H1 (cell line): Measurements from ENCODE around the gene CACNA1A. TPM values are rescaled to one million over a fixed set of nuclear protein-coding genes. Genes with fewer than 3 reads are reported as not detected.

ENCODE experiments used
- CTCF ChIA-PET: fragments of 300-600 bp; sonication (Branson Sonifier 250); formaldehyde crosslinking; loops from one replicate; lab custom pipeline; 2021; ENCODE audit not compliant: partially characterized antibody; lab: Charles Lee
- POLR2A ChIA-PET: fragments of 300-600 bp; sonication (Branson Sonifier 250); formaldehyde crosslinking; loops from one replicate; lab custom pipeline; 2021; ENCODE audit warnings: inconsistent platforms; ENCODE audit not compliant: partially characterized antibody; lab: Charles Lee
- DNase-seq, 2 experiments: peaks; one replicate each; pipeline versions ENCODE4 v3.0.0 to v3.0.0-alpha.2; 2010 to 2022; ENCODE audit warnings: low spot score in 2 of 2, low read depth in 1 of 2, mixed read lengths in 1 of 2
- FAIRE-seq: peaks from 2 replicates; lab custom pipeline; 2011; peaks lifted over from hg19 to GRCh38; lab: Jason Lieb, UNC
- H2AFZ ChIP-seq: 2 replicates; pipeline ENCODE4 v1.8.1; 2012; ENCODE audit warnings: low read length, inconsistent platforms
- H2AK5ac ChIP-seq: 2 replicates; pipeline ENCODE4 v1.6.1; 2013; ENCODE audit warnings: low read depth, low read length
- H2BK120ac ChIP-seq: replicated peaks from 2 replicates; pipeline ENCODE3; 2013; ENCODE audit warnings: low read depth, low read length, inconsistent platforms
- H2BK12ac ChIP-seq: 2 replicates; pipeline ENCODE4 v1.6.1; 2013; ENCODE audit warnings: low read depth, low read length
- H2BK15ac ChIP-seq: 2 replicates; pipeline ENCODE4 v1.6.1; 2013; ENCODE audit warnings: low read length
- H2BK20ac ChIP-seq: 2 replicates; pipeline ENCODE4 v1.6.1; 2013; ENCODE audit warnings: low read length
- H2BK5ac ChIP-seq: 2 replicates; pipeline ENCODE4 v1.6.1; 2013; ENCODE audit warnings: low read depth, low read length
- H3K14ac ChIP-seq: 2 replicates; pipeline ENCODE4 v1.6.1; 2013; ENCODE audit warnings: inconsistent platforms; ENCODE audit not compliant: insufficient read length
- H3K18ac ChIP-seq: 2 replicates; pipeline ENCODE4 v1.6.1; 2013; ENCODE audit warnings: low read length; ENCODE audit errors: extremely low read depth
- H3K23ac ChIP-seq: 2 replicates; pipeline ENCODE4 v1.6.1; 2013; ENCODE audit warnings: inconsistent platforms; ENCODE audit not compliant: insufficient read length
- H3K23me2 ChIP-seq: 2 replicates; pipeline ENCODE4 v1.6.1; 2013; ENCODE audit warnings: low read depth, low read length
- H3K27ac ChIP-seq: 2 replicates; pipeline ENCODE4 v1.6.1; 2011; ENCODE audit warnings: low read depth, low read length, inconsistent platforms
- H3K27me3 ChIP-seq, 4 experiments: replicated peaks in 1 of 4; 1 replicate in 1 of 4; 2 replicates in 3 of 4; pipeline versions ENCODE4 v1.6.1 to v1.8.1; 2011 to 2013; ENCODE audit warnings: low read length in 3 of 4, mild to moderate bottlenecking in 3 of 4, inconsistent platforms in 2 of 4, mixed read lengths in 2 of 4, moderate library complexity in 1 of 4; ENCODE audit not compliant: control insufficient read depth in 3 of 4, insufficient read depth in 3 of 4; ENCODE audit errors: extremely low read depth in 1 of 4
- H3K36me3 ChIP-seq, 4 experiments: 2 replicates each; pipeline versions ENCODE4 v1.6.1 to v1.8.1; 2011 to 2013; ENCODE audit warnings: mild to moderate bottlenecking in 4 of 4, low read length in 3 of 4, moderate library complexity in 2 of 4, control low read depth in 1 of 4, inconsistent platforms in 1 of 4; ENCODE audit not compliant: insufficient read depth in 4 of 4, control insufficient read depth in 2 of 4
- H3K4ac ChIP-seq: replicated peaks from 2 replicates; pipeline ENCODE3; 2013; ENCODE audit warnings: low read length, low read depth, mixed read lengths, inconsistent platforms; ENCODE audit not compliant: insufficient read length
- H3K4me1 ChIP-seq, 4 experiments: replicated peaks in 1 of 4; 1 replicate in 1 of 4; 2 replicates in 3 of 4; pipeline versions ENCODE4 v1.6.1 to v1.8.1; 2011 to 2013; ENCODE audit warnings: low read length in 3 of 4, inconsistent platforms in 2 of 4, mixed read lengths in 1 of 4; ENCODE audit not compliant: insufficient read depth in 4 of 4, control insufficient read depth in 3 of 4
- H3K4me2 ChIP-seq, 2 experiments: 2 replicates each; pipeline versions ENCODE4 v1.6.1 to v1.8.1; 2011 to 2013; ENCODE audit warnings: low read depth in 2 of 2, low read length in 2 of 2, control low read depth in 1 of 2, inconsistent platforms in 1 of 2, mild to moderate bottlenecking in 1 of 2; ENCODE audit not compliant: insufficient read depth in 1 of 2
- H3K4me3 ChIP-seq, 4 experiments: fragments of 200-600, 300-600 bp in 1 of 4; sonication (generic), shearing (Covaris generic), sonication (Bioruptor Twin) in 1 of 4; 2 replicates each; pipeline versions ENCODE4 v1.5.1 to v1.8.1; 2011 to 2016; ENCODE audit warnings: low read length in 4 of 4, low read depth in 3 of 4, control low read depth in 2 of 4, inconsistent platforms in 2 of 4, mild to moderate bottlenecking in 2 of 4, mixed read lengths in 1 of 4, moderate library complexity in 1 of 4; ENCODE audit not compliant: insufficient read depth in 2 of 4; ENCODE audit errors: extremely low read depth in 1 of 4
- H3K56ac ChIP-seq: replicated peaks from 2 replicates; pipeline ENCODE3; 2013; ENCODE audit warnings: low read depth, mild to moderate bottlenecking, mixed read lengths, low read length, inconsistent platforms; ENCODE audit not compliant: insufficient read length
- H3K79me1 ChIP-seq: 2 replicates; pipeline ENCODE4 v1.6.1; 2013; ENCODE audit warnings: low read depth, low read length, control low read depth
- H3K79me2 ChIP-seq, 2 experiments: 2 replicates each; pipeline versions ENCODE4 v1.6.1 to v1.8.1; 2012 to 2013; ENCODE audit warnings: low read length in 2 of 2, mild to moderate bottlenecking in 2 of 2, inconsistent platforms in 1 of 2; ENCODE audit not compliant: insufficient read depth in 2 of 2, control insufficient read depth in 1 of 2
- H3K9ac ChIP-seq, 4 experiments: replicated peaks in 1 of 4; 1 replicate in 1 of 4; 2 replicates in 3 of 4; pipeline versions ENCODE4 v1.6.1 to v1.8.1; 2011 to 2013; ENCODE audit warnings: low read depth in 3 of 4, low read length in 3 of 4, control low read depth in 2 of 4, mild to moderate bottlenecking in 2 of 4, moderate library complexity in 2 of 4, inconsistent platforms in 1 of 4; ENCODE audit errors: extremely low read depth in 1 of 4
- H3K9me3 ChIP-seq, 2 experiments: 2 replicates each; pipeline versions ENCODE4 v1.6.1 to v1.8.1; 2012 to 2013; ENCODE audit warnings: mild to moderate bottlenecking in 2 of 2, moderate library complexity in 2 of 2, control low read depth in 1 of 2, inconsistent platforms in 1 of 2, low read depth in 1 of 2, low read length in 1 of 2, mixed read lengths in 1 of 2; ENCODE audit not compliant: insufficient read depth in 2 of 2
- H4K20me1 ChIP-seq, 2 experiments: replicated peaks in 1 of 2; 2 replicates each; pipeline versions ENCODE3 to v1.8.1; 2011 to 2013; ENCODE audit warnings: inconsistent platforms in 2 of 2, low read length in 2 of 2, mild to moderate bottlenecking in 1 of 2; ENCODE audit not compliant: insufficient read depth in 2 of 2, control insufficient read depth in 1 of 2
- H4K5ac ChIP-seq: 2 replicates; pipeline ENCODE4 v1.6.1; 2013; ENCODE audit warnings: low read length, low read depth, mixed read lengths, inconsistent platforms; ENCODE audit not compliant: insufficient read length
- H4K8ac ChIP-seq: 2 replicates; pipeline ENCODE4 v1.8.0; 2013; ENCODE audit warnings: mild to moderate bottlenecking, moderate library complexity, low read length, inconsistent platforms; ENCODE audit not compliant: insufficient read depth; ENCODE audit errors: extremely low read depth
- H4K91ac ChIP-seq: replicated peaks from 2 replicates; pipeline ENCODE3; 2013; ENCODE audit warnings: low read length, mixed read lengths, inconsistent platforms; ENCODE audit not compliant: insufficient read length
- NANOG ChIP-seq: IDR thresholded peaks from 2 replicates; pipeline ENCODE4 v1.6.1; 2011; ENCODE audit warnings: low read length, low read depth, mild to moderate bottlenecking, inconsistent platforms; ENCODE audit not compliant: insufficient read depth, poor library complexity, severe bottlenecking
- POLR2A ChIP-seq, 2 experiments: IDR thresholded peaks; 1 replicate in 1 of 2; 2 replicates in 1 of 2; pipeline ENCODE4 v1.6.1; 2011; ENCODE audit warnings: low read depth in 2 of 2, low read length in 2 of 2, mild to moderate bottlenecking in 2 of 2; ENCODE audit errors: control extremely low read depth in 1 of 2
- WGBS, 2 experiments: shearing (Covaris generic) in 1 of 2; methylation state at CpG; one replicate each; pipeline versions ENCODE4 v1.1.6 to v1.1.7; 2013 to 2015; ENCODE audit warnings: low lambda C conversion rate in 2 of 2, mixed read lengths in 2 of 2, inconsistent platforms in 1 of 2, low coverage in 1 of 2, missing lambda C conversion rate in 1 of 2; ENCODE audit not compliant: insufficient replicate concordance in 2 of 2, insufficient coverage in 1 of 2, insufficient read length in 1 of 2; ENCODE audit errors: extremely low coverage in 1 of 2, missing lambda C conversion rate in 1 of 2; 5-methylcytosine and 5-hydroxymethylcytosine counted together
- polyA plus RNA-seq, 7 experiments: library from polyadenylated mRNA; depleted of rRNA in 3 of 7; stranded (reverse) in 5 of 7; unstranded in 2 of 7; fragments of >200 nt in 5 of 7; fragments of 200-250 nt in 2 of 7; gene quantifications; 1 replicate in 5 of 7; 2 replicates in 1 of 7; 4 replicates in 1 of 7; pipeline versions ENCODE4 v1.2.1 to v1.2.3, GENCODE V29; 2011 to 2013; ENCODE audit warnings: missing spikeins in 2 of 7, mixed read lengths in 2 of 7
- total RNA-seq: library from RNA; stranded (reverse); fragmentation: NEBNext Ultra II Directional; extraction: Animal tissue kit (Norgen Biotek cat#: 25700); gene quantifications from 2 replicates; pipeline ENCODE4 v1.2.1, GENCODE V29; 2021

CACNA1A gene
- total and polyA plus RNA-seq, 2 of the 8 experiments (the other 6 are each of a cell fraction or from before 2014, with no cell fraction given): 10.7 to 25.3 TPM

DNA sequence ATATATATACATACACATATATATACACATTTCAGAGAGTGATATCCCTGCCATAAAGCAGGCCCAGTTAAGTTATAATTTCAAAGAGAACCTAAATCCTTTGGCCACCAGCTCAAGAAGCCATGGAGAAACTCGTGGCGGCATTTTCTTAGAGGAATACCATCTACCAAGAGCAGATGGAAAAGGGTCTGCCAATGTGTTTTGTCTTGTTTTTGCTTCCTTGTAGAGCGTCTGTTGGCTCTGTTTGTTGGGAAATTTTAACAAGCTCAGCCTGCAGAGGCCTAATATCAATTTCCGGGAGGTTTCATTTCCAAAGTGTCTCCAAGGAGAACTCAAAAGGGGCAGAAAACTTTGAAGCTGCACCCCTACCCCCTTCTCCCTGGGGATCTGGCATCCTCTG lies 215.5 kb downstream of the CACNA1A start:
- Histone ChIP-seq H4K8ac (no peak overlapping the region), H3K4ac (no peak overlapping the region)
- TF ChIP-seq POLR2A (IDR thresholded peaks at IDR 0.05; ENCODE audit: control extremely low read depth in 1 of 2, low read depth in 2 of 2, low read length in 2 of 2) (no peak), NANOG (no peak)
- TF ChIP-seq, all 59 proteins: peak for 0
- DNase-seq (no peak), FAIRE-seq (no peak)
- Histone ChIP-seq H3K36me3 (peaks cover 0 to 6% (median 0%) of the 10 kb centered on the region in 4 experiments; a peak in 1 of 8 replicates), H3K79me2 (no peaks in the 10 kb centered on the region), H3K9ac (no peak overlapping the region), H4K91ac (no peak overlapping the region), H3K27ac (no peak overlapping the region), H3K14ac (no peak overlapping the region), H3K18ac (no peak overlapping the region), H2BK12ac (no peak overlapping the region), H3K27me3 (no peaks in the 10 kb centered on the region), H3K79me1 (no peaks in the 10 kb centered on the region), H3K4me1 (no peaks in the 10 kb centered on the region), H4K20me1 (peaks cover 0 to 4% of the 10 kb centered on the region in 2 experiments), H3K4me2 (no peak overlapping the region), H3K23me2 (no peaks in the 10 kb centered on the region), H3K23ac (no peak overlapping the region), H2BK15ac (no peak overlapping the region), H3K4me3 (no peak overlapping the region), H2BK20ac (no peak overlapping the region), H3K56ac (no peak overlapping the region), H2AFZ (no peak overlapping the region), H2BK120ac (no peak overlapping the region), H2AK5ac (no peak overlapping the region), H4K5ac (no peak overlapping the region), H2BK5ac (no peak overlapping the region), H3K9me3 (no peaks in the 10 kb centered on the region)
- 85% methylated on average over 4 of the region's 4 CpGs; no CpG with 5 or more reads in 1 of the 2 experiments for WGBS, 2 experiments
- POLR2A ChIA-PET: interaction anchor here (1.5 kb wide), 1 partner anchor 9 kb away, joined by 4 read pairs; no protein-coding TSS in a partner anchor
- CTCF ChIA-PET: interaction anchor here (0.8 to 6.9 kb wide), 4 partner anchors 12 to 284 kb away, joined by 3 to 50 read pairs (median 6); no protein-coding TSS in a partner anchor
